Right cardiac atrium (tissue), 5 donors: Measurements from ENCODE around the gene MAGEF1. TPM values are rescaled to one million over a fixed set of nuclear protein-coding genes. Genes with fewer than 3 reads are reported as not detected.

ENCODE experiments used
- ATAC-seq, 2 donors: fragments of 200-7000 bp; cut with Tn5 transposase; one replicate each; pipeline versions ENCODE4 v1.8.0 to v1.9.1; 2020; ENCODE audit warnings: moderate library complexity in 2 of 2, mild to moderate bottlenecking in 1 of 2
- DNase-seq, 3 donors: peaks; one replicate each; pipeline ENCODE4 v3.0.0-alpha.2; 2020
- H3K27ac ChIP-seq: one replicate; pipeline ENCODE4 v1.5.1; 2013; ENCODE audit warnings: mild to moderate bottlenecking, low read length, control low read depth, moderate library complexity
- H3K27me3 ChIP-seq: one replicate; pipeline ENCODE4 v1.6.1; 2013; ENCODE audit not compliant: control insufficient read depth, insufficient read depth
- H3K4me1 ChIP-seq: one replicate; pipeline ENCODE4 v1.6.1; 2013; ENCODE audit warnings: low read length; ENCODE audit not compliant: control insufficient read depth, insufficient read depth
- H3K4me3 ChIP-seq: one replicate; pipeline ENCODE4 v1.5.1; 2013; ENCODE audit warnings: low read length, control low read depth
- H3K9me3 ChIP-seq: one replicate; pipeline ENCODE4 v1.6.1; 2013; ENCODE audit warnings: low read length; ENCODE audit not compliant: control insufficient read depth
- WGBS: extraction: QIAGEN DNeasy Blood & Tissue Kit; methylation state at CpG from one replicate; pipeline ENCODE4 v1.1.7; 2013; 5-methylcytosine and 5-hydroxymethylcytosine counted together
- intact Hi-C, 4 donors: fragments of 100-400 bp; cut with DNase I; formaldehyde crosslinking; loops; one replicate each; pipeline versions ENCODE4 v1.11.0 to v1.14.0; 2022 to 2023
- polyA plus RNA-seq: library from polyadenylated mRNA; stranded (reverse); fragments of 200-250 nt; gene quantifications from one replicate; pipeline ENCODE4 v1.2.3, GENCODE V29; 2013
- total RNA-seq, 4 donors: library from RNA; stranded (reverse); fragmentation: NEBNext Ultra II Directional; extraction: Animal tissue kit (Norgen Biotek cat#: 25700); gene quantifications; one replicate each; pipeline ENCODE4 v1.2.1, GENCODE V29; 2021
- donor health status: healthy with polysubstance abuse.
- donor health status: DM: no; HTN: yes; CAD: no.
- donor health status: DM: no; HTN: no; CAD: no.
- donor health status: DM: no; HTN: yes; CAD: no; lungs with severe emphysema.
- donor health status: DM: yes; HTN: yes; CAD: no.

Gene MAGEF1
- total and polyA plus RNA-seq, 5 donors: 25.5 to 30.4 (median 29.0) TPM

GRCh38 chr3:184741259-184741556 lies 29.3 kb upstream of the MAGEF1 start:
- 91% methylated on average over 8 of the region's 8 CpGs for WGBS
- H3K27ac ChIP-seq: no peak overlapping the region
- no peaks in the 10 kb centered on the region for H3K27me3 ChIP-seq
- no peak overlapping the region for H3K4me3 ChIP-seq
- ATAC-seq (no peak), DNase-seq (no peak)
- no peaks in the 10 kb centered on the region for H3K4me1 ChIP-seq
- no peaks in the 10 kb centered on the region for H3K9me3 ChIP-seq
- intact Hi-C loops: no loop called here

DNA sequence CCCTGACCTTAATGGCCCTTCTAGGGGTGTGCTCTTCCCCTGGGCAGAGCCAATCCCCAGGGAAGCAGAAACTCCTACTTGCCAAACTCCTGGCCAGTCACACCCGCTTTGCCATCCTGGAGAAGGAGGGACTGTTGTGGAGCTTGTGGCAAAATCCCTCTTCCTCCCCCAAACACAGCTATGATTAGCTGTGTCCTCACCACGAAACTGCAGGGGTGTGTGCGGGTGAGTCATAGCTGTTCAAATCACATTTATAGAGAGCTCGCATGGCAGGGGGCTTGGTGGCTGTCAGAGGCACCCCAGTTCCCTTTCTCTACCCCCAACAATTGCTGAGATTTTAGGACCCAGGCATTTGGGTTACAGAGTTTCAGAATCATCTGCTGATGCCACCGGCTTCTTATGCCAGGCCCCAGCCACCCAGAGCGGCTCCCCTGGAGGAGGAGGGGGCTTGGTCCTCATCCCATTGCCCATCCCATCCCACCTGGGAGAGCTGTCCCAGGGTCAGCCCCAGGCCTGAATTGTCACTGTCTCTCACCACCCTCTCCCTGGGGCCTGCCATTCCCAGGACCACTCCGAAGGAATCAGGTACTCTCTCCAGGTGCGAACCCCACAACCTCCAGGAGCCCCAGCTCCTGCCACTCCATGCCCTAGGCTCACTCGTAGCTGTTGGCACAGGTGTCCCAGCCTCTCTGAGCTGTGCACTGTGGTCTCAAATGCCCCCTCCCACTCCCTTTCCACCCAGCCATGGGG lies 28.8 kb upstream of the MAGEF1 start:
- Histone ChIP-seq H3K27me3 (no peaks in the 10 kb centered on the region), H3K4me1 (no peaks in the 10 kb centered on the region), H3K4me3 (no peak overlapping the region), H3K9me3 (no peaks in the 10 kb centered on the region), H3K27ac (no peak overlapping the region)
- ATAC-seq (no peak), DNase-seq (no peak)
- 91% methylated on average over 9 of the region's 9 CpGs for WGBS
- intact Hi-C loops: no loop called here

GRCh38 chr3:184739594-184740505 lies 28.0 kb upstream of the MAGEF1 start:
- ATAC-seq: no peak
- WGBS: 91% methylated on average over 5 of the region's 5 CpGs
- Histone ChIP-seq H3K4me1 (no peaks in the 10 kb centered on the region), H3K4me3 (no peak overlapping the region), H3K27me3 (no peaks in the 10 kb centered on the region), H3K9me3 (no peaks in the 10 kb centered on the region), H3K27ac (no peak overlapping the region)
- no peak for DNase-seq
- intact Hi-C loops: no loop called here

- ATAC-seq (no peak), DNase-seq (no peak)
- intact Hi-C loops: no loop called here
- H3K4me1 ChIP-seq: no peaks in the 10 kb centered on the region
- H3K9me3 ChIP-seq: no peaks in the 10 kb centered on the region
- H3K27ac ChIP-seq: no peak overlapping the region
- H3K4me3 ChIP-seq: no peak overlapping the region
- WGBS: 92% methylated on average over 4 of the region's 4 CpGs
- no peaks in the 10 kb centered on the region for H3K27me3 ChIP-seq
Observed at GRCh38 chr3:184738982-184739381, 27.1 kb upstream of the MAGEF1 start.

GRCh38 chr3:184738506-184738890 lies 26.6 kb upstream of the MAGEF1 start:
- DNase-seq: no peak
- no peak overlapping the region for H3K27ac ChIP-seq
- intact Hi-C loops: no loop called here

GRCh38 chr3:184737641-184738505 lies 26.0 kb upstream of the MAGEF1 start:
- Histone ChIP-seq H3K4me1 (no peaks in the 10 kb centered on the region), H3K27me3 (no peaks in the 10 kb centered on the region), H3K27ac (no peak overlapping the region), H3K4me3 (no peak overlapping the region), H3K9me3 (no peaks in the 10 kb centered on the region)
- intact Hi-C loops: no loop called here
- 58% methylated on average over 15 of the region's 15 CpGs for WGBS
- DNase-seq (no peak), ATAC-seq (peak in 1 of 2 donors; percentile 25)

More at GRCh38 chr3:184738506-184738890, 26.6 kb upstream of the MAGEF1 start:
- H3K4me3 ChIP-seq: no peak overlapping the region
- H3K27me3 ChIP-seq: no peaks in the 10 kb centered on the region
- no peaks in the 10 kb centered on the region for H3K4me1 ChIP-seq
- 63% methylated on average over 8 of the region's 8 CpGs for WGBS
- no peak for ATAC-seq
- H3K9me3 ChIP-seq: no peaks in the 10 kb centered on the region

- no peak overlapping the region for H3K4me3 ChIP-seq
- ATAC-seq (no peak), DNase-seq (no peak)
- intact Hi-C loops: no loop called here
- no peak overlapping the region for H3K27ac ChIP-seq
- WGBS: 91% methylated on average over 3 of the region's 3 CpGs
- no peaks in the 10 kb centered on the region for H3K9me3 ChIP-seq
- H3K27me3 ChIP-seq: no peaks in the 10 kb centered on the region
- H3K4me1 ChIP-seq: no peaks in the 10 kb centered on the region
Observed at GRCh38 chr3:184737063-184737462, 25.2 kb upstream of the MAGEF1 start.

DNA sequence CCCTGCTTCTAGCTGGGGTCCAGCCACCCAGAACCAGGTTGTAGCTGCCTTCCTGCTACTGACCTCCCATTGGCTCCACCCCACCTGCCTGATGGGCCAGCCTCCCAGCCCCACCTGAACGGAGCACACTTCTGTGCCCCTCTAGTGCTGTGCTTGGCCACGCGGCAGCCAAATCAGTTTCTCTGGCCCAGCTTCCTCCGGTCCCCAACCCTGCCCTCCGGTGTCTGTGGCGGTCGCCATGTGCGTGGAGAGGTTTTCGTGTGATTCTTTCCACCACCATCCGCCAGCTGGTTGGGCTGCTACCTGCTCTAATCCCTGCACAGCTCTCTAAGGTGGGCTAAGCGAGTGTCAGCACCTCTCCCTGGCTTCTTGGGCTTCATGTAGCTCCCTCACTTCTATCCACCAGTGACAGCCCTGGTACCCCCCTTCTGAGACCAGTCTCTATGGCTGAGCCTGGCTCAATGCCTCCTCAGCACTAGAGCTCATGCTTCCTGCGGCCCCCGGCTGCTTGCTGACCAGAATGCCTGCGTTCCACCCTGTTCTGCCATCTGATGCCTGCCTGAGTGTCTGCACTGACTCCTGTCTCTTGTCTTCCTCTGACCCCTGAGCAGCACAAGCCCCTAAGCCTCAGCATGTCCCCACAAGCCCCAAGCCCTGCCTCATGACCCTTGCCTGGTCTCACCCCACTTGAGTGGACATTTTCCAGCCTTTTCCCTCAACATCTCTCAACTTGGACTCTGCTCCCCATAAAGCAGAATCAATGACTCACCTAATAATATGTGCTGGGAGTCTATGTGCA lies 23.2 kb upstream of the MAGEF1 start:
- no peak for ATAC-seq
- Histone ChIP-seq H3K9me3 (no peaks in the 10 kb centered on the region), H3K4me1 (no peaks in the 10 kb centered on the region), H3K27me3 (no peaks in the 10 kb centered on the region), H3K27ac (no peak overlapping the region), H3K4me3 (no peak overlapping the region)
- intact Hi-C loops: no loop called here
- WGBS: 89% methylated on average over 14 of the region's 14 CpGs
- DNase-seq: no peak

- DNase-seq (no peak), ATAC-seq (no peak)
- Histone ChIP-seq H3K27me3 (no peaks in the 10 kb centered on the region), H3K4me1 (no peaks in the 10 kb centered on the region), H3K4me3 (no peak overlapping the region), H3K9me3 (no peaks in the 10 kb centered on the region), H3K27ac (no peak overlapping the region)
- intact Hi-C loops: no loop called here
- 87% methylated on average over 8 of the region's 8 CpGs for WGBS
Observed at GRCh38 chr3:184733971-184734608, 22.2 kb upstream of the MAGEF1 start.

DNA sequence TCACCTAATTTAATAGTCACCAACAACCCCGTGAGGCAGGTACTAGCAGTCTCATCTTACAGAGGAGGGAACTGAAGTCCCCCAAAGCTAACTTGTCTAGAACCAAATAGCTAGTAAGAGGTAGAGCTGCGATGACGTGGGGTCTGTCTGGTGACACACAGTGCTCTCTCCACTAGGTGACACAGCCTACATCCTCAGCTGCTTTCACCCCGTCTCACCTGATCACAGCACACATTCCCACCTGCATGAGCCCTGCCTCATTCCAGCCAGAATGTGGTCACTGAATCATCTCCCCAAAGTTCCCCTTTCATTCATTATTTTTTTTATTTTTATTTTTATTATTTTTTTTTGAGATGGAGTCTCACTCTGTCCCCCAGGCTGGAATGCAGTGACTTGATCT lies 21.3 kb upstream of the MAGEF1 start:
- no peak overlapping the region for H3K27ac ChIP-seq
- intact Hi-C loops: no loop called here
- no peaks in the 10 kb centered on the region for H3K4me1 ChIP-seq
- no peak overlapping the region for H3K4me3 ChIP-seq
- H3K9me3 ChIP-seq: no peaks in the 10 kb centered on the region
- 91% methylated on average over 4 of the region's 4 CpGs for WGBS
- DNase-seq (no peak), ATAC-seq (no peak)
- no peaks in the 10 kb centered on the region for H3K27me3 ChIP-seq
